GM12878 (cell line): ENCODE data around the gene CNRIP1. TPM values are rescaled to one million over a fixed set of nuclear protein-coding genes. Genes with fewer than 3 reads are reported as not detected.

Source experiments
- ATAC-seq: fragments of 200-7000 bp; cut with Tn5 transposase; 3 replicates; pipeline ENCODE4 v1.9.1; 2020; ENCODE audit warnings: mild to moderate bottlenecking, moderate library complexity
- BruUV-seq: library from RNA; stranded (reverse); fragments of 400-500 nt; replicated peaks from 2 replicates; lab custom pipeline; 2021; lab: Mats Ljungman, UMichigan
- CTCF ChIA-PET: fragments of 300-600 bp; sonication (Branson Sonifier 250); formaldehyde crosslinking; extraction: SDS; loops from one replicate; lab custom pipeline; 2021; ENCODE audit warnings: inconsistent platforms; lab: Yijun Ruan, JAX
- POLR2A ChIA-PET: fragments of 350-600 bp; formaldehyde crosslinking; extraction: SDS; loops from one replicate; lab custom pipeline; 2021; ENCODE audit warnings: inconsistent platforms; lab: Charles Lee
- RAD21 ChIA-PET: fragments of 300-600 bp; sonication (Branson Sonifier 250); formaldehyde crosslinking; loops from one replicate; lab custom pipeline; 2023; ENCODE audit warnings: antibody characterized with exemption; ENCODE audit not compliant: unreplicated experiment; lab: Charles Lee
- SMC1A ChIA-PET: fragments of 300-600 bp; sonication (Branson Sonifier 250); formaldehyde crosslinking; loops from one replicate; lab custom pipeline; 2023; ENCODE audit not compliant: unreplicated experiment, uncharacterized antibody; lab: Charles Lee
- DNase-seq: peaks from one replicate; pipeline ENCODE4 v3.0.0-alpha.2; 2011; ENCODE audit warnings: low read depth, low spot score
- FAIRE-seq: peaks from 3 replicates; lab custom pipeline; 2011; peaks lifted over from hg19 to GRCh38; lab: Jason Lieb, UNC
- H2AFZ ChIP-seq: 2 replicates; pipeline ENCODE4 v1.6.0; 2011; ENCODE audit warnings: low read depth, low read length, control low read depth; ENCODE audit not compliant: control insufficient read depth
- H3K27ac ChIP-seq: 2 replicates; pipeline ENCODE4 v1.5.1; 2011; ENCODE audit warnings: control low read depth; ENCODE audit not compliant: control insufficient read depth, insufficient read depth
- H3K27me3 ChIP-seq, 2 experiments: replicated peaks in 1 of 2; 2 replicates each; pipeline versions ENCODE4 v1.6.0 to v1.6.1; 2011; ENCODE audit warnings: low read length in 1 of 2; ENCODE audit not compliant: control insufficient read depth in 2 of 2, insufficient read depth in 2 of 2
- H3K36me3 ChIP-seq, 2 experiments: 2 replicates each; pipeline ENCODE4 v1.5.1; 2011; ENCODE audit warnings: low read length in 1 of 2; ENCODE audit not compliant: control insufficient read depth in 2 of 2, insufficient read depth in 2 of 2
- H3K4me1 ChIP-seq: 2 replicates; pipeline ENCODE4 v1.6.1; 2011; ENCODE audit warnings: mild to moderate bottlenecking, low read length, moderate library complexity, mixed read lengths; ENCODE audit not compliant: control insufficient read depth, insufficient read depth
- H3K4me2 ChIP-seq: 2 replicates; pipeline ENCODE4 v1.6.0; 2011; ENCODE audit warnings: control low read depth; ENCODE audit not compliant: control insufficient read depth, insufficient read depth
- H3K4me3 ChIP-seq: fragments of 200-600 bp; sonication (generic); 2 replicates; pipeline ENCODE4 v1.5.1; 2016
- H3K79me2 ChIP-seq: 2 replicates; pipeline ENCODE4 v1.6.0; 2011; ENCODE audit warnings: low read length; ENCODE audit not compliant: control insufficient read depth, insufficient read depth
- H3K9ac ChIP-seq: 2 replicates; pipeline ENCODE4 v1.8.0; 2011; ENCODE audit warnings: low read length, control low read depth, mixed read lengths; ENCODE audit not compliant: control insufficient read depth, insufficient read depth
- H3K9me3 ChIP-seq: replicated peaks from 3 replicates; pipeline ENCODE4 v1.5.1; 2011; ENCODE audit warnings: mild to moderate bottlenecking, low read length; ENCODE audit not compliant: control insufficient read depth, insufficient read depth
- H4K20me1 ChIP-seq: 2 replicates; pipeline ENCODE4 v1.6.0; 2011; ENCODE audit not compliant: control insufficient read depth, insufficient read depth
- ATF7 ChIP-seq: fragments of 450-650 bp; IDR thresholded peaks from 2 replicates; pipeline ENCODE4 v1.6.1; 2016; ENCODE audit warnings: low read depth, mild to moderate bottlenecking
- BMI1 ChIP-seq: fragments of 450-650 bp; IDR thresholded peaks from 2 replicates; pipeline ENCODE4 v1.6.1; 2016; ENCODE audit warnings: mild to moderate bottlenecking, moderate library complexity, borderline replicate concordance
- FOXK2 ChIP-seq: fragments of 450-650 bp; IDR thresholded peaks from 2 replicates; pipeline ENCODE4 v1.6.1; 2017; ENCODE audit warnings: mild to moderate bottlenecking, moderate library complexity
- JUNB ChIP-seq: IDR thresholded peaks from 2 replicates; pipeline ENCODE4 v1.6.1; 2016; ENCODE audit warnings: antibody characterized with exemption, mild to moderate bottlenecking
- MXI1 ChIP-seq: fragments of 150-350 bp; IDR thresholded peaks from 2 replicates; pipeline ENCODE4 v1.6.1; 2011; ENCODE audit warnings: low read depth, mild to moderate bottlenecking, inconsistent platforms, low read length, improper control_type of control experiment
- POU2F2 ChIP-seq: IDR thresholded peaks from 3 replicates; pipeline ENCODE4 v1.6.1; 2011; ENCODE audit warnings: low read depth, mild to moderate bottlenecking, low read length, borderline replicate concordance
- TAF1 ChIP-seq: IDR thresholded peaks from 2 replicates; pipeline ENCODE4 v1.6.1; 2011; ENCODE audit warnings: mild to moderate bottlenecking, low read depth, low read length, borderline replicate concordance
- TCF12 ChIP-seq: IDR thresholded peaks from 2 replicates; pipeline ENCODE4 v1.6.1; 2011; ENCODE audit warnings: low read depth, mild to moderate bottlenecking, low read length
- ZSCAN29 ChIP-seq: fragments of 450-650 bp; IDR thresholded peaks from 2 replicates; pipeline ENCODE4 v1.6.1; 2017; ENCODE audit warnings: mild to moderate bottlenecking, moderate library complexity
- WGBS: methylation state at CpG from one replicate; pipeline ENCODE4 v1.1.6; 2016; ENCODE audit warnings: low lambda C conversion rate; ENCODE audit not compliant: insufficient replicate concordance, insufficient coverage; ENCODE audit errors: missing lambda C conversion rate; 5-methylcytosine and 5-hydroxymethylcytosine counted together
- in situ Hi-C: fragments of 300-500 bp; cut with MboI; formaldehyde crosslinking; loops from 9 replicates; pipeline ENCODE4 v1.14.3; 2018; ENCODE audit warnings: mixed read lengths
- intact Hi-C: fragments of 100-400 bp; cut with micrococcal nuclease; formaldehyde crosslinking; loops from one replicate; pipeline ENCODE4 v1.14.2; 2022; ENCODE audit not compliant: unreplicated experiment
- polyA plus RNA-seq, 11 experiments: library from polyadenylated mRNA; depleted of rRNA in 4 of 11; unstranded in 6 of 11; stranded (reverse) in 5 of 11; fragments of >200 nt; fragmentation: Nextera tagmentation in 4 of 11; fragmentation: Illumina TruSeq in 1 of 11; extraction: Ambion mirVana in 4 of 11; extraction: Trizol in 1 of 11; gene quantifications; 1 replicate in 1 of 11; 2 replicates in 10 of 11; pipeline versions ENCODE4 v1.2.1 to v1.2.3, GENCODE V29; 2011 to 2016; ENCODE audit warnings: inconsistent platforms in 2 of 11, missing spikeins in 2 of 11, low read depth in 1 of 11
- total RNA-seq, 4 experiments: library from RNA; depleted of rRNA in 3 of 4; stranded (reverse); fragments of >200 nt in 3 of 4; fragmentation: Illumina TruSeq in 1 of 4; extraction: Trizol in 1 of 4; gene quantifications; 2 replicates each; pipeline versions ENCODE4 v1.2.1 to v1.2.3, GENCODE V29; 2013 to 2021
- TF ChIP-seq, protein P1 (sequence below): fragments of 450-650 bp; IDR thresholded peaks from 2 replicates; pipeline ENCODE4 v1.6.1; 2018; ENCODE audit warnings: borderline replicate concordance, mild to moderate bottlenecking; ENCODE audit not compliant: partially characterized antibody
- TF ChIP-seq, protein P2 (sequence below): IDR thresholded peaks from 2 replicates; pipeline ENCODE4 v1.6.1; 2011; ENCODE audit warnings: borderline replicate concordance, low read depth, mild to moderate bottlenecking, moderate library complexity, low read length; ENCODE audit not compliant: insufficient read depth, poor library complexity, severe bottlenecking

Gene CNRIP1
- total and polyA plus RNA-seq, 10 of the 15 experiments (the other 5 are each of a cell fraction or from before 2014, with no cell fraction given): not detected

- peak; percentile 7; the same call in 2 of the 3 replicates for ATAC-seq
- Histone ChIP-seq H3K36me3 (peaks cover 0 to 5% of the 10 kb centered on the region in 2 experiments; a peak in 2 of 4 replicates), H3K9me3 (no peaks in the 10 kb centered on the region; the same call in 1 of the 3 replicates), H3K4me3 (peak overlapping the region; percentile 23; the same call in 1 of the 2 replicates), H3K27ac (no peak overlapping the region), H3K79me2 (peaks cover 100% of the 10 kb centered on the region), H4K20me1 (peaks cover 2% of the 10 kb centered on the region), H3K27me3 (no peaks in the 10 kb centered on the region), H3K4me1 (peaks cover 3% of the 10 kb centered on the region), H3K4me2 (peak overlapping the region; percentile 82), H3K9ac (no peak overlapping the region), H2AFZ (no peak overlapping the region)
- WGBS: 0% methylated on average over 1 of the region's 1 CpG
- TF ChIP-seq, protein P1, sequence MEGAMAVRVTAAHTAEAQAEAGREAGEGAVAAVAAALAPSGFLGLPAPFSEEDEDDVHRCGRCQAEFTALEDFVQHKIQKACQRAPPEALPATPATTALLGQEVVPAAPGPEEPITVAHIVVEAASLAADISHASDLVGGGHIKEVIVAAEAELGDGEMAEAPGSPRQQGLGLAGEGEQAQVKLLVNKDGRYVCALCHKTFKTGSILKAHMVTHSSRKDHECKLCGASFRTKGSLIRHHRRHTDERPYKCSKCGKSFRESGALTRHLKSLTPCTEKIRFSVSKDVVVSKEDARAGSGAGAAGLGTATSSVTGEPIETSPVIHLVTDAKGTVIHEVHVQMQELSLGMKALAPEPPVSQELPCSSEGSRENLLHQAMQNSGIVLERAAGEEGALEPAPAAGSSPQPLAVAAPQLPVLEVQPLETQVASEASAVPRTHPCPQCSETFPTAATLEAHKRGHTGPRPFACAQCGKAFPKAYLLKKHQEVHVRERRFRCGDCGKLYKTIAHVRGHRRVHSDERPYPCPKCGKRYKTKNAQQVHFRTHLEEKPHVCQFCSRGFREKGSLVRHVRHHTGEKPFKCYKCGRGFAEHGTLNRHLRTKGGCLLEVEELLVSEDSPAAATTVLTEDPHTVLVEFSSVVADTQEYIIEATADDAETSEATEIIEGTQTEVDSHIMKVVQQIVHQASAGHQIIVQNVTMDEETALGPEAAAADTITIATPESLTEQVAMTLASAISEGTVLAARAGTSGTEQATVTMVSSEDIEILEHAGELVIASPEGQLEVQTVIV: no peak
- DNase-seq: no peak
- no TSS peak for BruUV-seq
- ChIA-PET CTCF (interaction anchor here (0.8 to 4.3 kb wide), 4 partner anchors 16 to 195 kb away, joined by 3 to 35 read pairs (median 5); no protein-coding TSS in a partner anchor), RAD21 (no interaction called here), POLR2A (interaction anchor here (1.5 kb wide), 1 partner anchor 18 kb away, joined by 3 read pairs; no protein-coding TSS in a partner anchor), SMC1A (interaction anchor here (0.8 to 1.3 kb wide), 5 partner anchors 10 to 50 kb away, joined by 3 to 4 read pairs (median 3); no protein-coding TSS in a partner anchor)
- in situ Hi-C loops (no loop called here), intact Hi-C loops (no loop called here)
- FAIRE-seq: no peak
Measured at GRCh38 chr2:68246396-68246795, 73.4 kb downstream of the CNRIP1 start.

GRCh38 chr2:68245672-68246071, 74.1 kb downstream of the CNRIP1 start:
- no peak overlapping the region for H3K4me3 ChIP-seq
- intact Hi-C loops (no loop called here), in situ Hi-C loops (no loop called here)
- H3K9me3 ChIP-seq: no peaks in the 10 kb centered on the region; the same call in 1 of the 3 replicates
- FAIRE-seq: no peak
- ChIA-PET CTCF (interaction anchor here (1.3 to 4.3 kb wide), 9 partner anchors 9 to 218 kb away, joined by 3 to 35 read pairs (median 4); no protein-coding TSS in a partner anchor), RAD21 (interaction anchor here (1.5 to 2.0 kb wide), 2 partner anchors 26 to 50 kb away, joined by 3 to 7 read pairs; no protein-coding TSS in a partner anchor), SMC1A (interaction anchor here (1.3 to 2.2 kb wide), 3 partner anchors 9 to 49 kb away, joined by 3 to 13 read pairs (median 8); no protein-coding TSS in a partner anchor), POLR2A (interaction anchor here (1.5 kb wide), 1 partner anchor 17 kb away, joined by 3 read pairs; no protein-coding TSS in a partner anchor)
- H3K79me2 ChIP-seq: peaks cover 100% of the 10 kb centered on the region
- BruUV-seq: no TSS peak
- no peak overlapping the region for H2AFZ ChIP-seq
- TF ChIP-seq POU2F2: no peak
- TF ChIP-seq, protein P2, sequence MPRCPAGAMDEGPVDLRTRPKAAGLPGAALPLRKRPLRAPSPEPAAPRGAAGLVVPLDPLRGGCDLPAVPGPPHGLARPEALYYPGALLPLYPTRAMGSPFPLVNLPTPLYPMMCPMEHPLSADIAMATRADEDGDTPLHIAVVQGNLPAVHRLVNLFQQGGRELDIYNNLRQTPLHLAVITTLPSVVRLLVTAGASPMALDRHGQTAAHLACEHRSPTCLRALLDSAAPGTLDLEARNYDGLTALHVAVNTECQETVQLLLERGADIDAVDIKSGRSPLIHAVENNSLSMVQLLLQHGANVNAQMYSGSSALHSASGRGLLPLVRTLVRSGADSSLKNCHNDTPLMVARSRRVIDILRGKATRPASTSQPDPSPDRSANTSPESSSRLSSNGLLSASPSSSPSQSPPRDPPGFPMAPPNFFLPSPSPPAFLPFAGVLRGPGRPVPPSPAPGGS: no peak
- TF ChIP-seq MXI1: no peak
- no peak for TF ChIP-seq ZSCAN29
- TF ChIP-seq TAF1: no peak
- no peak for TF ChIP-seq FOXK2
- no peak for TF ChIP-seq TCF12
- TF ChIP-seq ATF7: no peak
- no peak for TF ChIP-seq BMI1
- no peak for TF ChIP-seq JUNB
- peak overlapping the region; percentile 7; the same call in 1 of the 2 replicates for H3K4me2 ChIP-seq
- ATAC-seq: no peak
- no peaks in the 10 kb centered on the region for H3K27me3 ChIP-seq
- H4K20me1 ChIP-seq: peaks cover 2% of the 10 kb centered on the region
- H3K36me3 ChIP-seq: peaks cover 0 to 8% of the 10 kb centered on the region in 2 experiments; a peak in 2 of 4 replicates
- no peak overlapping the region for H3K9ac ChIP-seq
- H3K27ac ChIP-seq: no peak overlapping the region
- DNase-seq: no peak
- peaks cover 3% of the 10 kb centered on the region for H3K4me1 ChIP-seq
